ENCODE results near the gene TIFAB. TPM values are rescaled to one million over a fixed set of nuclear protein-coding genes. Genes with fewer than 3 reads are reported as not detected.

Gene TIFAB
- total RNA-seq, 2 donors from 2014 or later = not detected

DNA sequence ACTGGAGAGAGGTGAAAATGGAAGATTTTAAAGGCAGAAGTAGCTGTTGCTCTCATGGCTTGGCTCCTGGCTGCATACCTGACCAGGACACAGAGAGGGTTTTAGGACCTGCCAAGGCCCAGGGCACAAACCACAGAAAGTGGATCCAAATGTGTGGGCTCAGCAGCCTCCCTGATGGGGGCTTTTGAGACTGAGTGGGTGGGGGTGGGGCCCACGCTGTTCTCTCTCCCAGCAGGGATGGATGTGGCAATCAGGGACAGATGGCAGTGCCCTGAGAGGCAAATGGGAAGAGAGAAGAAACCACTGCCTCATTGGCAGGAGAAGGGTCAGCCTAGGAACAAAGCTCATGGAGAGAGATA, 34.9 kb upstream of the TIFAB start:
- Histone ChIP-seq H3K36me3 (no peaks in the 10 kb centered on the region), H3K27ac (no peak overlapping the region), H3K9me3 (no peaks in the 10 kb centered on the region), H3K4me3 (no peak overlapping the region), H3K4me1 (replicated peaks) (no peaks in the 10 kb centered on the region), H3K27me3 (replicated peaks; ENCODE audit: insufficient read depth) (no peaks in the 10 kb centered on the region)
- 56% methylated on average over 1 of the region's 1 CpG for WGBS
- intact Hi-C loops (cut with DNase I) = no loop called here
- DNase-seq (ENCODE audit: low spot score) = no peak
- TF ChIP-seq POLR2A (IDR thresholded peaks at IDR 0.05) (no peak), POLR2AphosphoS5 (IDR thresholded peaks at IDR 0.05) (no peak)
- TF ChIP-seq, protein P1, sequence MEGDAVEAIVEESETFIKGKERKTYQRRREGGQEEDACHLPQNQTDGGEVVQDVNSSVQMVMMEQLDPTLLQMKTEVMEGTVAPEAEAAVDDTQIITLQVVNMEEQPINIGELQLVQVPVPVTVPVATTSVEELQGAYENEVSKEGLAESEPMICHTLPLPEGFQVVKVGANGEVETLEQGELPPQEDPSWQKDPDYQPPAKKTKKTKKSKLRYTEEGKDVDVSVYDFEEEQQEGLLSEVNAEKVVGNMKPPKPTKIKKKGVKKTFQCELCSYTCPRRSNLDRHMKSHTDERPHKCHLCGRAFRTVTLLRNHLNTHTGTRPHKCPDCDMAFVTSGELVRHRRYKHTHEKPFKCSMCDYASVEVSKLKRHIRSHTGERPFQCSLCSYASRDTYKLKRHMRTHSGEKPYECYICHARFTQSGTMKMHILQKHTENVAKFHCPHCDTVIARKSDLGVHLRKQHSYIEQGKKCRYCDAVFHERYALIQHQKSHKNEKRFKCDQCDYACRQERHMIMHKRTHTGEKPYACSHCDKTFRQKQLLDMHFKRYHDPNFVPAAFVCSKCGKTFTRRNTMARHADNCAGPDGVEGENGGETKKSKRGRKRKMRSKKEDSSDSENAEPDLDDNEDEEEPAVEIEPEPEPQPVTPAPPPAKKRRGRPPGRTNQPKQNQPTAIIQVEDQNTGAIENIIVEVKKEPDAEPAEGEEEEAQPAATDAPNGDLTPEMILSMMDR (IDR thresholded peaks at IDR 0.05) = no peak

DNA sequence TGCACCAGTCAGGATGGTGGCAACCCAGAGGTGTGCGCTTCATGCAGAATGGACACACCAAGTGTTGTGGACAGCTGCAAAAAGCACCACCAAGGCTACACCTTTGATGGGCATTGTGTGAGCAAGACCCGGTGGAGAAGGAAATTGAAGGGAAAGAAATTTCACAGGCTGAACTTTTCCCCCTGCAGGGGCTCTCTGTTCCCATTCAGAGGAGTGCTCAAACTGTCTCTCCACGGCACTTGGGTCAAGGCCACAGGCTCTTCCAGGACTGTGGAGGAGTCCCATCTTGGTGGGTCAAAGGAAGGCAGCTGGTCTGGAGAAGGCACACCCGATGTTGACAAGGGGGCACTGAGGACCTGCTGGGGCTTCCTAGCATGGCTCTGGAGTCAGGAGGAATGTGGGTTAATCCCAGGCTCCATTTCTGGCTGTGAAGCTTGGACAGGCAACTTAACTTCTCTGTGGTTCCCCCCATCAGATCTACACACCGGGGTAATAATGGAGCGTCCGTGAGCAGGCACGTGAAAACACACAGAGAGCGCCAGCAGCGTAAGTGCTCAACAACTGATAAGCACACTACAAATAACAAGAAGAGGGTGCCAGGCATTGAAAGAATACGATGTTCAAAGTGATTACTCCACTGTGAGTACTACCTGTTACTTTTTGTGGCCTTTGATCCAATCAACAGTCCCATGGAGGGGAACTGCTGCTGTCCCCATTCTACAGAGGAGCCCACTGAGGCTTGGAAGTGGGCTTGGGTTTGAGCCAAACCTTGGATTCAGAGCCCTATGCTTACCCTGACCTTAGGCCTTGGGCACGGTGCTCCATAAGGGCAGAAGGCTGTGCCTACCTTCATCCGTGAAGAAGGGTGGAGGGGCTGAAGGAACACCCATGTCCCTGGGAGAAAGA, 34.2 kb upstream of the TIFAB start:
- Histone ChIP-seq H3K9me3 (no peaks in the 10 kb centered on the region), H3K36me3 (no peaks in the 10 kb centered on the region), H3K4me1 (replicated peaks) (no peaks in the 10 kb centered on the region), H3K27ac (no peak overlapping the region), H3K4me3 (no peak overlapping the region), H3K27me3 (replicated peaks; ENCODE audit: insufficient read depth) (no peaks in the 10 kb centered on the region)
- 81% methylated on average over 13 of the region's 13 CpGs for WGBS
- no peak for TF ChIP-seq POLR2AphosphoS5 (IDR thresholded peaks at IDR 0.05)
- TF ChIP-seq POLR2A (IDR thresholded peaks at IDR 0.05) = no peak
- TF ChIP-seq, protein P1 (IDR thresholded peaks at IDR 0.05) = no peak
- intact Hi-C loops (cut with DNase I) = no loop called here
- no peak for DNase-seq (ENCODE audit: low spot score)

DNA sequence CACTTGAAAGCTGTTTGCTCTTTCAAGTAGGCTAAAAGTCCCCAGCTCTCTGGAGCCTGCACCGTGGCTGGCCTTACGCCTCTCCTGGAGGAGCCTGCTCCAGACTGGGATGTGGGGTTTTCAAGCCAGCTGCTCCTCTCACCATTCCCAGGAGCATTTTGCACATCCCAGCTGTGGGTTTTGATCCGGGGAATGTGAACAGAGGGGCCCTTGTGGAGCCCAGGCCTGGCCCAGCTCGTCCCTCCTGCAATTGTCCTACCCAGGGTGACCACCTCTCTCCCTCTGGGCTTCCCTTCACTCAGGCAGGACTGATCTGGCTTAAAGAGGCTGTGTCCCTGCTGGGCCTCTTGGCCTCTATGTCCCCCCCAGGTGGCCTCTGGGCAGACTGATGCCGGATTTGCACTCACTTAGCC, 32.5 kb upstream of the TIFAB start:
- TF ChIP-seq POLR2A (IDR thresholded peaks at IDR 0.05) (no peak), POLR2AphosphoS5 (IDR thresholded peaks at IDR 0.05) (no peak)
- TF ChIP-seq, protein P1 (IDR thresholded peaks at IDR 0.05) = no peak
- intact Hi-C loops (cut with DNase I) = no loop called here
- no peaks in the 10 kb centered on the region for H3K36me3 ChIP-seq
- WGBS = 86% methylated on average over 5 of the region's 5 CpGs
- no peaks in the 10 kb centered on the region for H3K27me3 ChIP-seq (replicated peaks; ENCODE audit: insufficient read depth)
- H3K27ac ChIP-seq = no peak overlapping the region
- DNase-seq (ENCODE audit: low spot score) = no peak
- no peaks in the 10 kb centered on the region for H3K4me1 ChIP-seq (replicated peaks)
- H3K9me3 ChIP-seq = no peaks in the 10 kb centered on the region
- no peak overlapping the region for H3K4me3 ChIP-seq

DNA sequence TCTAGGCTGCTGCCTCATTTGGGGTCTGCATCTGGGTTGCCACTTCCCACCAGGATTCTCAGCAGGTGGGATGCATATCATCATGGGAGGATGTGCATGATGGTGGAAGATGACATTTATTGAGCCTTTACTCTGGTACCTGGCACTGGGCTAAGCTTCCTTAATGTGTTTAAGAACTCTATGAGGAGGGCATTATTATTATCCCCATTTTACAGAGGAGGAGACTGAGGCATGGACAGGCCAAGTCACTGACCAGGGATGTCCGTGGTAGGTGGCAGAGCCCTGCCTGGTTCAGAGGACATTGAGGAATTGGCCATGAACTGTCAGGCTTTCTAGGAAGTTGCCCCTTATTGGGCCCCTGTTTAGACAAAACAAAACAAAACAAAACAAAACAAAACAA, 31.1 kb upstream of the TIFAB start:
- TF ChIP-seq, protein P1 (IDR thresholded peaks at IDR 0.05) = no peak
- no peak for TF ChIP-seq POLR2A (IDR thresholded peaks at IDR 0.05)
- TF ChIP-seq POLR2AphosphoS5 (IDR thresholded peaks at IDR 0.05) = no peak
- no peak overlapping the region for H3K27ac ChIP-seq
- no peaks in the 10 kb centered on the region for H3K27me3 ChIP-seq (replicated peaks; ENCODE audit: insufficient read depth)
- no peak overlapping the region for H3K4me3 ChIP-seq
- no peaks in the 10 kb centered on the region for H3K4me1 ChIP-seq (replicated peaks)
- DNase-seq (ENCODE audit: low spot score) = no peak
- 95% methylated on average over 1 of the region's 1 CpG for WGBS
- no peaks in the 10 kb centered on the region for H3K9me3 ChIP-seq
- no peaks in the 10 kb centered on the region for H3K36me3 ChIP-seq
- intact Hi-C loops (cut with DNase I) = no loop called here

DNA sequence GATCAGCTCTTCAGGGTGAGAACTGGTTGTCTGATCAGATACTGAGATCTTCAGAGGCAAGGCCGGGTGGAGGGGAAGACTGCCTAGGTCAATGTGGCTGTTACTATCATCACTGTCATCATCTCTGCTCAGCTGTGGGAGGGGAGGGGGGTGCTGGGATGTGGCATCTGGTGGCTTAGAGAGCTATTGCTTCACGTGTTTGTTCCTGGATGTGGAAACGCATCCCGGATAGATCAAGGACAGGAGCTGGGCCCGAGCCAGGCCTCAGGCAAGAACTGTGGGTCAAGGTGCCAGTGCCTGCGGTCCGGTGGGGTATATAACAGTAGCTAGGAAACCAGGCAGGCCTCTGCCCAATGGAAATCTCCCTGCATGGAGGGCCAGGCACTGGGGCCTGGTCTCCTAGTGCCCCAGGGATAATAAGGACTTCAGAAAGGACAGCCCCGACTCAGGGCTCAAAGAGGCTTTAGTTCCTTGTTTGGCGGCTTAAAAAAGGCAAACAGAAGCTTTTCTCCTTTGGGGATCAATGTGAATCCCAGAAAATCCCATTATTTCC, 30.3 kb upstream of the TIFAB start:
- intact Hi-C loops (cut with DNase I) = no loop called here
- TF ChIP-seq POLR2A (IDR thresholded peaks at IDR 0.05) (no peak), POLR2AphosphoS5 (IDR thresholded peaks at IDR 0.05) (no peak)
- TF ChIP-seq, protein P1 (IDR thresholded peaks at IDR 0.05) = no peak
- no peak for DNase-seq (ENCODE audit: low spot score)
- WGBS = 85% methylated on average over 9 of the region's 9 CpGs
- Histone ChIP-seq H3K4me3 (no peak overlapping the region), H3K4me1 (replicated peaks) (no peaks in the 10 kb centered on the region), H3K27ac (no peak overlapping the region), H3K9me3 (no peaks in the 10 kb centered on the region), H3K27me3 (replicated peaks; ENCODE audit: insufficient read depth) (no peaks in the 10 kb centered on the region), H3K36me3 (no peaks in the 10 kb centered on the region)
